ENCODE results near the gene NLRP13. TPM values are rescaled to one million over a fixed set of nuclear protein-coding genes. Genes with fewer than 3 reads are reported as not detected.

Gene NLRP13
- total RNA-seq, 1 donor: not detected

GRCh38 chr19:55867101-55867500 is 65.0 kb downstream of the NLRP13 start:
- no peak for TF ChIP-seq CTCF (IDR thresholded peaks at IDR 0.05; ENCODE audit: insufficient read depth, low read depth, low read length)
- no peak overlapping the region for H3K4me3 ChIP-seq (ENCODE audit: low read depth, low read length)
- no peak for DNase-seq (ENCODE audit: low read depth)

GRCh38 chr19:55866521-55866920 is 65.6 kb downstream of the NLRP13 start:
- no peak for DNase-seq (ENCODE audit: low read depth)
- H3K4me3 ChIP-seq (ENCODE audit: low read depth, low read length): no peak overlapping the region
- TF ChIP-seq CTCF (IDR thresholded peaks at IDR 0.05; ENCODE audit: insufficient read depth, low read depth, low read length): no peak

GRCh38 chr19:55858969-55859368 is 73.2 kb downstream of the NLRP13 start:
- H3K4me3 ChIP-seq (ENCODE audit: low read depth, low read length): no peak overlapping the region
- no peak for TF ChIP-seq CTCF (IDR thresholded peaks at IDR 0.05; ENCODE audit: insufficient read depth, low read depth, low read length)
- no peak for DNase-seq (ENCODE audit: low read depth)

- no peak for TF ChIP-seq CTCF (IDR thresholded peaks at IDR 0.05; ENCODE audit: insufficient read depth, low read depth, low read length)
- no peak for DNase-seq (ENCODE audit: low read depth)
- no peak overlapping the region for H3K4me3 ChIP-seq (ENCODE audit: low read depth, low read length)
Observed at GRCh38 chr19:55858401-55858800, 73.7 kb downstream of the NLRP13 start.

- no peak for TF ChIP-seq CTCF (IDR thresholded peaks at IDR 0.05; ENCODE audit: insufficient read depth, low read depth, low read length)
- no peak overlapping the region for H3K4me3 ChIP-seq (ENCODE audit: low read depth, low read length)
- DNase-seq (ENCODE audit: low read depth): no peak
Observed at GRCh38 chr19:55857974-55858373, 74.2 kb downstream of the NLRP13 start.

GRCh38 chr19:55857149-55857548 is 75.0 kb downstream of the NLRP13 start:
- TF ChIP-seq CTCF (IDR thresholded peaks at IDR 0.05; ENCODE audit: insufficient read depth, low read depth, low read length): no peak
- no peak overlapping the region for H3K4me3 ChIP-seq (ENCODE audit: low read depth, low read length)
- no peak for DNase-seq (ENCODE audit: low read depth)

- no peak overlapping the region for H3K4me3 ChIP-seq (ENCODE audit: low read depth, low read length)
- no peak for DNase-seq (ENCODE audit: low read depth)
- no peak for TF ChIP-seq CTCF (IDR thresholded peaks at IDR 0.05; ENCODE audit: insufficient read depth, low read depth, low read length)
Observed at GRCh38 chr19:55855160-55855559, 77.0 kb downstream of the NLRP13 start.
